ENCODE data around the gene FGGY.
A peak's percentile ranks its signal among the peaks of the same experiment; 100 is the strongest.
"Not testable (repeated sequence)": the region's sequence is repeated elsewhere in the genome, so short reads cannot be mapped to it uniquely, and the experiment has no call there.

Gene FGGY

GRCh38 chr1:59298710-59299346 lies 1.9 kb downstream of the FGGY start (continued):
- TF ChIP-seq PRDM6 (tag by site-specific recombination; IDR thresholded peaks at IDR 0.05) (no peak), ZNF121 (tag by site-specific recombination; IDR thresholded peaks at IDR 0.05) (no peak), ZFP69B (tag by site-specific recombination; IDR thresholded peaks at IDR 0.05) (no peak), ZNF140 (tag by site-specific recombination; IDR thresholded peaks at IDR 0.05) (no peak), ZNF596 (tag by site-specific recombination; IDR thresholded peaks at IDR 0.05) (no peak), KLF10 (tag by site-specific recombination; IDR thresholded peaks at IDR 0.05) (no peak), ZEB2 (tag by site-specific recombination; IDR thresholded peaks at IDR 0.05) (no peak)

GRCh38 chr1:59299670-59300069 lies 2.8 kb downstream of the FGGY start:
- H3K4me3 ChIP-seq (ENCODE audit: low read depth, low read length); POLR2A ChIA-PET: not testable (repeated sequence)
- CTCF ChIA-PET, result interaction anchor here (0.6 kb wide), 1 partner anchor 419 kb away, joined by 3 read pairs; no protein-coding TSS in a partner anchor

GRCh38 chr1:59302297-59302696 lies 5.4 kb downstream of the FGGY start:
- no peaks in the 10 kb centered on the region for H3K4me1 ChIP-seq (ENCODE audit: control insufficient read depth, insufficient read depth, low read length)
- CTCF ChIA-PET, result interaction anchor here (0.7 kb wide), 1 partner anchor 30 kb away, joined by 3 read pairs; no protein-coding TSS in a partner anchor
- no peak overlapping the region for H3K27ac ChIP-seq (ENCODE audit: extremely low read depth, low read depth, low read length)
- H3K4me3 ChIP-seq (ENCODE audit: low read depth, low read length), result no peak overlapping the region
- no peaks in the 10 kb centered on the region for H3K36me3 ChIP-seq (ENCODE audit: control insufficient read depth in 2 of 2, insufficient read depth in 1 of 2, low read length in 2 of 2)
- no peaks in the 10 kb centered on the region for H3K9me3 ChIP-seq (ENCODE audit: control insufficient read depth, insufficient read depth, low read depth, low read length)
- POLR2A ChIA-PET, result no interaction called here
- TF ChIP-seq ZNF146 (tag by site-specific recombination; IDR thresholded peaks at IDR 0.05), result peak; percentile 86
- no peak for TF ChIP-seq FEZF1 (tag by site-specific recombination; IDR thresholded peaks at IDR 0.05)

More at GRCh38 chr1:59299670-59300069, 2.8 kb downstream of the FGGY start:
- not testable (repeated sequence) for H3K36me3 ChIP-seq (ENCODE audit: control insufficient read depth in 2 of 2, insufficient read depth in 1 of 2, low read length in 2 of 2); H3K9me3 ChIP-seq (ENCODE audit: control insufficient read depth, insufficient read depth, low read depth, low read length); H3K4me1 ChIP-seq (ENCODE audit: control insufficient read depth, insufficient read depth, low read length); H3K27ac ChIP-seq (ENCODE audit: extremely low read depth, low read depth, low read length)

GRCh38 chr1:59302871-59303270 lies 6.0 kb downstream of the FGGY start:
- Histone ChIP-seq H3K4me1 (ENCODE audit: control insufficient read depth, insufficient read depth, low read length) (no peaks in the 10 kb centered on the region), H3K9me3 (ENCODE audit: control insufficient read depth, insufficient read depth, low read depth, low read length) (no peaks in the 10 kb centered on the region), H3K4me3 (ENCODE audit: low read depth, low read length) (no peak overlapping the region), H3K36me3 (ENCODE audit: control insufficient read depth in 2 of 2, insufficient read depth in 1 of 2, low read length in 2 of 2) (no peaks in the 10 kb centered on the region), H3K27ac (ENCODE audit: extremely low read depth, low read depth, low read length) (no peak overlapping the region)
- CTCF ChIA-PET, result interaction anchor here (0.7 kb wide), 1 partner anchor 375 kb away, joined by 3 read pairs; no protein-coding TSS in a partner anchor
- POLR2A ChIA-PET, result no interaction called here
- TF ChIP-seq ZNF148 (tag by site-specific recombination; IDR thresholded peaks at IDR 0.05; ENCODE audit: borderline replicate concordance), result no peak

- Histone ChIP-seq H3K36me3 (ENCODE audit: control insufficient read depth in 2 of 2, insufficient read depth in 1 of 2, low read length in 2 of 2) (no peaks in the 10 kb centered on the region), H3K4me1 (ENCODE audit: control insufficient read depth, insufficient read depth, low read length) (no peaks in the 10 kb centered on the region), H3K27ac (ENCODE audit: extremely low read depth, low read depth, low read length) (no peak overlapping the region), H3K9me3 (ENCODE audit: control insufficient read depth, insufficient read depth, low read depth, low read length) (no peaks in the 10 kb centered on the region), H3K4me3 (ENCODE audit: low read depth, low read length) (no peak overlapping the region)
- ChIA-PET CTCF (no interaction called here), POLR2A (no interaction called here)
- TF ChIP-seq ZNF677 (tag by site-specific recombination; IDR thresholded peaks at IDR 0.05) (no peak), ZNF148 (tag by site-specific recombination; IDR thresholded peaks at IDR 0.05; ENCODE audit: borderline replicate concordance) (no peak), ZNF660 (tag by site-specific recombination; IDR thresholded peaks at IDR 0.05) (no peak), ZNF174 (tag by site-specific recombination; IDR thresholded peaks at IDR 0.05) (no peak), ZNF398 (tag by site-specific recombination; IDR thresholded peaks at IDR 0.05) (no peak), ZFHX2 (tag by site-specific recombination; conservative IDR thresholded peaks at IDR 0.05) (no peak), GLIS1 (tag by site-specific recombination; IDR thresholded peaks at IDR 0.05) (no peak), ZNF211 (tag by site-specific recombination; IDR thresholded peaks at IDR 0.05; ENCODE audit: low read depth) (no peak), ZNF521 (tag by site-specific recombination; IDR thresholded peaks at IDR 0.05) (no peak)
These were observed 8.3 kb downstream of the FGGY start for GRCh38 chr1:59305188-59305587.

Data from HEK293 (cell line).